ENCODE measurements around the gene CCNL2. TPM values are rescaled to one million over a fixed set of nuclear protein-coding genes. Genes with fewer than 3 reads are reported as not detected.

CCNL2 gene
- total and polyA plus RNA-seq, 2 of the 13 experiments (the other 11 are each of a cell fraction or from before 2014, with no cell fraction given) = 105 to 340 TPM

DNA sequence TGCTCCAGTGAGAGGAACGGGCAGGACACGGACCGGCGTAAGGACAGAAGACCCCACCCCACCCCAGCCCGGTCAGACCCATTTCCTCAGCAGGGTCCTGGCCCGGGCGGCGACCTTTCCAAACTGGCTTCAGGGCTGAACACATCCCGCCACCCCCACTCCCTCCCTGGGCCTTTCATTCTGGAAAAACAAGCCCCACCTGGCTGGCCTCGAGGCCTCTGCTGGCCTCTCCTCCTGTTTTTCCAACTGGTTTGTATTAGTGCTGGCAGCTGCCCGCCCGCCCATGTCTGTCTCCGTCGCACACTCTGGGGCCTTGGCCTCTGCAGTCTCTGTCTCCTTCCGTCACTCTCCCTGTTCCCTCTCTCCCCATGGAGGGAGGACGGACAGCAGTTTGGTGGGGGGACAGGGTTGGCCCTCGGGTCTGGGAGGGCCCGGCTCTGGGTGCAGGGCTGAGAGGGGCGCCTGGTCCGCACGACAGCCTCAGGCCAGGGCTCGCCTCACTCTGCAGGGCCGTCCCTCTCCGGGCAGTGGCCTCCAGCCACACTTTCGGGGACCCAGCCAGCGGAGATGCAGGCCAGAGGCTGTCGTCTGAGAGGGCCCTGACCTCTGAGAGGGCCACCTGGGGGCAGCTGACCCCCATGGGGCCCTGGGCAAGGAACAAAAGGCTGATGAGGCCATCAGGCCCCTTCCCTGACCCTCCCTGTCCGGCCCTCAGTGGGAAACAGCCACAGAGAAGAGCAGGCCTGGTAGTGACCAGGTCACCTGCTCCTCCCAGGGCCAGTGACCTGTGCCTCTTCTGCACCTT, 39.3 kb downstream of the CCNL2 start (continued):
- TF ChIP-seq ZNF768 (CRISPR knock-in tag; IDR thresholded peaks at IDR 0.05) (0 out of 2 replicates have a peak, but pooled peaks have one; percentile 5), ZNF777 (CRISPR knock-in tag; IDR thresholded peaks at IDR 0.05) (peak; percentile 57; the same call in 1 of the 2 replicates), PAF1 (CRISPR knock-in tag; IDR thresholded peaks at IDR 0.05) (no peak), SMC3 (IDR thresholded peaks at IDR 0.05; ENCODE audit: low read length) (no peak), ZBTB1 (CRISPR knock-in tag; IDR thresholded peaks at IDR 0.05; ENCODE audit: borderline replicate concordance) (no peak), ZBTB38 (CRISPR knock-in tag; IDR thresholded peaks at IDR 0.05) (peak; percentile 59; the same call in 1 of the 2 replicates), NFYB (CRISPR knock-in tag; IDR thresholded peaks at IDR 0.05) (no peak), RBFOX2 (IDR thresholded peaks at IDR 0.05; ENCODE audit: low read depth, low read length) (peak; percentile 82), ZNF263 (CRISPR knock-in tag; IDR thresholded peaks at IDR 0.05) (peak; percentile 46; the same call in 1 of the 2 replicates), CHD2 (IDR thresholded peaks at IDR 0.05; ENCODE audit: low read depth, low read length) (no peak), SP1 (IDR thresholded peaks at IDR 0.05) (no peak), SP1 (CRISPR knock-in tag; IDR thresholded peaks at IDR 0.05) (no peak), NRL (CRISPR knock-in tag; IDR thresholded peaks at IDR 0.05; ENCODE audit: borderline replicate concordance) (no peak)
- TF ChIP-seq, protein P1, sequence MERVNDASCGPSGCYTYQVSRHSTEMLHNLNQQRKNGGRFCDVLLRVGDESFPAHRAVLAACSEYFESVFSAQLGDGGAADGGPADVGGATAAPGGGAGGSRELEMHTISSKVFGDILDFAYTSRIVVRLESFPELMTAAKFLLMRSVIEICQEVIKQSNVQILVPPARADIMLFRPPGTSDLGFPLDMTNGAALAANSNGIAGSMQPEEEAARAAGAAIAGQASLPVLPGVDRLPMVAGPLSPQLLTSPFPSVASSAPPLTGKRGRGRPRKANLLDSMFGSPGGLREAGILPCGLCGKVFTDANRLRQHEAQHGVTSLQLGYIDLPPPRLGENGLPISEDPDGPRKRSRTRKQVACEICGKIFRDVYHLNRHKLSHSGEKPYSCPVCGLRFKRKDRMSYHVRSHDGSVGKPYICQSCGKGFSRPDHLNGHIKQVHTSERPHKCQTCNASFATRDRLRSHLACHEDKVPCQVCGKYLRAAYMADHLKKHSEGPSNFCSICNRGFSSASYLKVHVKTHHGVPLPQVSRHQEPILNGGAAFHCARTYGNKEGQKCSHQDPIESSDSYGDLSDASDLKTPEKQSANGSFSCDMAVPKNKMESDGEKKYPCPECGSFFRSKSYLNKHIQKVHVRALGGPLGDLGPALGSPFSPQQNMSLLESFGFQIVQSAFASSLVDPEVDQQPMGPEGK (CRISPR knock-in tag; IDR thresholded peaks at IDR 0.05) = peak; percentile 86
- TF ChIP-seq, protein P2, sequence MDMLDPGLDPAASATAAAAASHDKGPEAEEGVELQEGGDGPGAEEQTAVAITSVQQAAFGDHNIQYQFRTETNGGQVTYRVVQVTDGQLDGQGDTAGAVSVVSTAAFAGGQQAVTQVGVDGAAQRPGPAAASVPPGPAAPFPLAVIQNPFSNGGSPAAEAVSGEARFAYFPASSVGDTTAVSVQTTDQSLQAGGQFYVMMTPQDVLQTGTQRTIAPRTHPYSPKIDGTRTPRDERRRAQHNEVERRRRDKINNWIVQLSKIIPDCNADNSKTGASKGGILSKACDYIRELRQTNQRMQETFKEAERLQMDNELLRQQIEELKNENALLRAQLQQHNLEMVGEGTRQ (IDR thresholded peaks at IDR 0.05; ENCODE audit: low read depth, low read length) = no peak
- TF ChIP-seq, protein P2 (CRISPR knock-in tag; IDR thresholded peaks at IDR 0.05; ENCODE audit: borderline replicate concordance) = no peak
- TF ChIP-seq, protein P3, sequence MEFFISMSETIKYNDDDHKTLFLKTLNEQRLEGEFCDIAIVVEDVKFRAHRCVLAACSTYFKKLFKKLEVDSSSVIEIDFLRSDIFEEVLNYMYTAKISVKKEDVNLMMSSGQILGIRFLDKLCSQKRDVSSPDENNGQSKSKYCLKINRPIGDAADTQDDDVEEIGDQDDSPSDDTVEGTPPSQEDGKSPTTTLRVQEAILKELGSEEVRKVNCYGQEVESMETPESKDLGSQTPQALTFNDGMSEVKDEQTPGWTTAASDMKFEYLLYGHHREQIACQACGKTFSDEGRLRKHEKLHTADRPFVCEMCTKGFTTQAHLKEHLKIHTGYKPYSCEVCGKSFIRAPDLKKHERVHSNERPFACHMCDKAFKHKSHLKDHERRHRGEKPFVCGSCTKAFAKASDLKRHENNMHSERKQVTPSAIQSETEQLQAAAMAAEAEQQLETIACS (CRISPR knock-in tag; IDR thresholded peaks at IDR 0.05) = 0 out of 2 replicates have a peak, but pooled peaks have one; percentile 13
